HEK293 (cell line): ENCODE results near the gene MECR.

Source experiments
- SP2 ChIP-seq: fragments of 450-650 bp; formaldehyde crosslinking; IDR thresholded peaks from 2 replicates; pipeline ENCODE4 v1.5.1; 2016; ENCODE audit warnings: missing biosample characterization, missing genetic modification characterization
- ZNF549 ChIP-seq: fragments of 450-650 bp; IDR thresholded peaks from 2 replicates; pipeline ENCODE4 v1.5.1; 2018; ENCODE audit warnings: missing biosample characterization, missing genetic modification characterization, mild to moderate bottlenecking, inconsistent platforms, moderate library complexity

DNA sequence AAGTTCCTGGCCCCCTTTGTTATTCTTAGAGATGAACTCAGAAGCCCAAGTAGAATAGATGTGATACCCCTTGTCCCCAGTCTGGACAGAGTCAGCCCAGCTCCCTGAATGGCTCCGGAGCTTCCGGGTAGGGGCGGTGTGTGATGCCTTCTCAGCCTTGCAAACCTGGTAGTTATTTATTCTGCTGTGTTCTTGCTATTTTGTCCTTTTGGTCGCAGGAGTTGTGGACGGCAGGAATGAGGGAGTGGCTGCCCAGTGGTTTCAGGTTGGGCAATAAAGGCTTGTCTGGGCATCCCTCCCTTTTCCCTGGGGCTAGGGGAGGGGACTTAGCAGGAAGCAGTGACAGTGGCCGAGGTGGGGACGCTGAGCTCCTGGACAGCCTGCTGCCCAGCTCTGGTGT, 8.4 kb upstream of the MECR start:
- TF ChIP-seq ZNF549 (tag by site-specific recombination) (no peak), SP2 (tag by site-specific recombination) (no peak)
